Activated CD4-positive, alpha-beta memory T cell treated with anti-CD3 and anti-CD28 coated beads for 36 hours (primary cell): Measurements from ENCODE around the gene RORB. TPM values are rescaled to one million over a fixed set of nuclear protein-coding genes. Genes with fewer than 3 reads are reported as not detected.

Source experiments
- CTCF ChIA-PET: fragments of 350-600 bp; sonication (Branson Sonifier 250); formaldehyde crosslinking; loops from one replicate; lab custom pipeline; 2021; ENCODE audit warnings: antibody characterized with exemption, inconsistent platforms; lab: Charles Lee
- POLR2A ChIA-PET: fragments of 350-600 bp; sonication (Branson Sonifier 250); formaldehyde crosslinking; loops from one replicate; lab custom pipeline; 2021; ENCODE audit warnings: antibody characterized with exemption; lab: Charles Lee
- DNase-seq: peaks from one replicate; pipeline ENCODE4 v3.0.0-alpha.2; 2020
- H3K27ac Mint-ChIP-seq: one replicate; pipeline ENCODE4 v1.8.0; 2021; ENCODE audit warnings: mixed read lengths
- H3K27me3 Mint-ChIP-seq: one replicate; pipeline ENCODE4 v1.8.0; 2021; ENCODE audit warnings: mixed read lengths
- H3K36me3 Mint-ChIP-seq: one replicate; pipeline ENCODE4 v1.8.0; 2021; ENCODE audit warnings: mixed read lengths
- H3K4me1 Mint-ChIP-seq: one replicate; pipeline ENCODE4 v1.8.0; 2021; ENCODE audit warnings: low read depth, mixed read lengths
- H3K4me3 Mint-ChIP-seq: one replicate; pipeline ENCODE4 v1.8.0; 2021; ENCODE audit warnings: mild to moderate bottlenecking, mixed read lengths
- H3K9me3 Mint-ChIP-seq: one replicate; pipeline ENCODE4 v1.8.0; 2021; ENCODE audit warnings: mixed read lengths
- intact Hi-C: fragments of 100-400 bp; cut with micrococcal nuclease; formaldehyde crosslinking; loops from one replicate; pipeline ENCODE4 v1.15.1; 2023
- total RNA-seq, 2 experiments: library from RNA; stranded (reverse); gene quantifications; one replicate each; pipeline ENCODE4 v1.2.3, GENCODE V29; 2021

Gene RORB
- total RNA-seq, result under 1 TPM; 0.02 to 0.07 TPM

GRCh38 chr9:74496819-74497747 is at the start of gene RORB:
Gene RORB, plus strand, starts transcription at chr9:74497335. Its CDS starts 642 bp downstream, at chr9:74497977.
- ChIA-PET POLR2A (no interaction called here), CTCF (no interaction called here)
- Mint-ChIP-seq H3K4me3 (peak within 1 kb of the TSS; percentile 76), H3K27ac (no peak within 1 kb of the TSS), H3K9me3 (no peaks in the 10 kb centered on the region), H3K27me3 (peaks cover 39% of the 10 kb centered on the region), H3K36me3 (no peaks in the 10 kb centered on the region), H3K4me1 (peaks cover 23% of the 10 kb centered on the region)
- intact Hi-C loops, result loop anchor here (2.0 kb wide), 1 partner anchor 220 kb away; no protein-coding TSS in a partner anchor
- peak; percentile 39 for DNase-seq

- no peaks in the 10 kb centered on the region for H3K4me1 Mint-ChIP-seq
- intact Hi-C loops, result no loop called here
- H3K27me3 Mint-ChIP-seq, result no peaks in the 10 kb centered on the region
- POLR2A ChIA-PET, result no interaction called here
- H3K27ac Mint-ChIP-seq, result no peak overlapping the region
- DNase-seq, result no peak
- CTCF ChIA-PET, result no interaction called here
- peaks cover 3% of the 10 kb centered on the region for H3K9me3 Mint-ChIP-seq
- no peaks in the 10 kb centered on the region for H3K36me3 Mint-ChIP-seq
- no peak overlapping the region for H3K4me3 Mint-ChIP-seq
Observed at GRCh38 chr9:74447451-74448193, 49.5 kb upstream of the RORB start.

GRCh38 chr9:74449060-74449459 is 48.1 kb upstream of the RORB start:
- ChIA-PET CTCF (no interaction called here), POLR2A (no interaction called here)
- no peaks in the 10 kb centered on the region for H3K36me3 Mint-ChIP-seq
- intact Hi-C loops, result no loop called here
- no peak overlapping the region for H3K27ac Mint-ChIP-seq
- H3K27me3 Mint-ChIP-seq, result no peaks in the 10 kb centered on the region
- H3K4me3 Mint-ChIP-seq, result no peak overlapping the region
- H3K4me1 Mint-ChIP-seq, result no peaks in the 10 kb centered on the region
- no peak for DNase-seq
- H3K9me3 Mint-ChIP-seq, result peaks cover 3% of the 10 kb centered on the region

- Mint-ChIP-seq H3K4me3 (no peak overlapping the region), H3K9me3 (no peaks in the 10 kb centered on the region), H3K27me3 (no peaks in the 10 kb centered on the region), H3K36me3 (no peaks in the 10 kb centered on the region), H3K27ac (no peak overlapping the region), H3K4me1 (no peaks in the 10 kb centered on the region)
- ChIA-PET POLR2A (no interaction called here), CTCF (no interaction called here)
- no peak for DNase-seq
- intact Hi-C loops, result no loop called here
Observed at GRCh38 chr9:74458832-74459231, 38.3 kb upstream of the RORB start.

GRCh38 chr9:74463825-74464224 is 33.3 kb upstream of the RORB start:
- Mint-ChIP-seq H3K4me3 (no peak overlapping the region), H3K27me3 (no peaks in the 10 kb centered on the region), H3K4me1 (no peaks in the 10 kb centered on the region), H3K9me3 (no peaks in the 10 kb centered on the region), H3K27ac (no peak overlapping the region), H3K36me3 (no peaks in the 10 kb centered on the region)
- intact Hi-C loops, result no loop called here
- ChIA-PET POLR2A (no interaction called here), CTCF (no interaction called here)
- DNase-seq, result no peak

- POLR2A ChIA-PET, result no interaction called here
- intact Hi-C loops, result no loop called here
- H3K4me3 Mint-ChIP-seq, result no peak overlapping the region
Observed at GRCh38 chr9:74478606-74479005, 18.5 kb upstream of the RORB start.

GRCh38 chr9:74479711-74480110 is 17.4 kb upstream of the RORB start:
- DNase-seq, result no peak
- Mint-ChIP-seq H3K27me3 (peaks cover 1% of the 10 kb centered on the region), H3K9me3 (no peaks in the 10 kb centered on the region), H3K4me1 (no peaks in the 10 kb centered on the region), H3K4me3 (no peak overlapping the region), H3K27ac (no peak overlapping the region), H3K36me3 (no peaks in the 10 kb centered on the region)
- ChIA-PET CTCF (no interaction called here), POLR2A (no interaction called here)
- intact Hi-C loops, result no loop called here

More at GRCh38 chr9:74478606-74479005, 18.5 kb upstream of the RORB start:
- no peak for DNase-seq
- H3K4me1 Mint-ChIP-seq, result no peaks in the 10 kb centered on the region
- CTCF ChIA-PET, result no interaction called here
- H3K27ac Mint-ChIP-seq, result no peak overlapping the region
- H3K9me3 Mint-ChIP-seq, result no peaks in the 10 kb centered on the region
- H3K27me3 Mint-ChIP-seq, result peaks cover 1% of the 10 kb centered on the region
- no peaks in the 10 kb centered on the region for H3K36me3 Mint-ChIP-seq

GRCh38 chr9:74487395-74487794 is 9.7 kb upstream of the RORB start:
- intact Hi-C loops, result no loop called here
- CTCF ChIA-PET, result no interaction called here
- Mint-ChIP-seq H3K9me3 (no peaks in the 10 kb centered on the region), H3K4me1 (no peaks in the 10 kb centered on the region), H3K27me3 (no peaks in the 10 kb centered on the region), H3K27ac (no peak overlapping the region), H3K4me3 (no peak overlapping the region), H3K36me3 (no peaks in the 10 kb centered on the region)
- no peak for DNase-seq
- POLR2A ChIA-PET, result no interaction called here

- intact Hi-C loops, result no loop called here
- peaks cover 16% of the 10 kb centered on the region for H3K27me3 Mint-ChIP-seq
Observed at GRCh38 chr9:74493512-74493911, 3.6 kb upstream of the RORB start.

GRCh38 chr9:74494490-74494889 is 2.6 kb upstream of the RORB start:
- intact Hi-C loops, result no loop called here
- Mint-ChIP-seq H3K27ac (no peak overlapping the region), H3K4me3 (no peak overlapping the region), H3K9me3 (no peaks in the 10 kb centered on the region), H3K4me1 (peaks cover 15% of the 10 kb centered on the region), H3K27me3 (peaks cover 23% of the 10 kb centered on the region), H3K36me3 (no peaks in the 10 kb centered on the region)
- ChIA-PET POLR2A (no interaction called here), CTCF (no interaction called here)
- no peak for DNase-seq

More at GRCh38 chr9:74493512-74493911, 3.6 kb upstream of the RORB start:
- no peak for DNase-seq
- no peak overlapping the region for H3K27ac Mint-ChIP-seq
- ChIA-PET CTCF (no interaction called here), POLR2A (no interaction called here)
- H3K4me3 Mint-ChIP-seq, result no peak overlapping the region
- peaks cover 9% of the 10 kb centered on the region for H3K4me1 Mint-ChIP-seq
- H3K9me3 Mint-ChIP-seq, result no peaks in the 10 kb centered on the region
- no peaks in the 10 kb centered on the region for H3K36me3 Mint-ChIP-seq

- Mint-ChIP-seq H3K4me3 (peak overlapping the region; percentile 76), H3K9me3 (no peaks in the 10 kb centered on the region), H3K4me1 (peaks cover 23% of the 10 kb centered on the region), H3K27ac (no peak overlapping the region), H3K36me3 (no peaks in the 10 kb centered on the region), H3K27me3 (peaks cover 36% of the 10 kb centered on the region)
- intact Hi-C loops, result loop anchor here (2.0 kb wide), 1 partner anchor 220 kb away; no protein-coding TSS in a partner anchor
- DNase-seq, result no peak
- ChIA-PET POLR2A (no interaction called here), CTCF (no interaction called here)
Observed at GRCh38 chr9:74496406-74496805, 729 bp upstream of the RORB start.
